Measurements from ENCODE around the gene CCM2.

GRCh38 chr7:44985033-44985695 lies 14.8 kb upstream of the CCM2 start:
- TF ChIP-seq EP300 (IDR thresholded peaks at IDR 0.05) (no peak), POLR2A (IDR thresholded peaks at IDR 0.05) (no peak)
